Dermis blood vessel endothelial cell (primary cell): ENCODE measurements around the gene LRRC10B. TPM values are rescaled to one million over a fixed set of nuclear protein-coding genes. Genes with fewer than 3 reads are reported as not detected.

Experiments
- DNase-seq: peaks from one replicate; pipeline ENCODE4 v3.0.0; 2010
- total RNA-seq: library from RNA; depleted of rRNA; stranded (reverse); fragments of >200 nt; gene quantifications from 2 replicates; pipeline ENCODE4 v1.2.3, GENCODE V29; 2014

Gene LRRC10B
- total RNA-seq, 1 donor from 2014 or later, result not detected

DNA sequence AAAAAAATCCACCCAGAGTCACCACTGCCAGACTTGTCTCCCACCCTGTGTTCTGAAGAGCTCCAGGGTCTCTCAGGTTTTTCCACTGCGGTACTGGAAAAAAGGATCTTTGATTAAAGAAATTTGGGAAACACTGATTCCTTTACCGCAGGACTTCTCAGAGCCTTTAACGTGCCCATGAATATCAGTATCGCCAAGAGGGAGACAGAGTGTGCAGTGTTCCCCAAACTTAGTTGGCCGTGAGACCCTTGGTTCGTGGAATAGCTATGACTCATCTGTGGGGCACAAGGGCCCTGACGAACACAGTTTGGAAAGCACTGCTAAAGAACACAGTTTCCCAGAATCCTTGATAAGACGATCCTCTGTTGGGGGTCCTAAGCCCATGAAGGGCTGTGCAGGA is 40.6 kb downstream of the LRRC10B start:
- no peak for DNase-seq

DNA sequence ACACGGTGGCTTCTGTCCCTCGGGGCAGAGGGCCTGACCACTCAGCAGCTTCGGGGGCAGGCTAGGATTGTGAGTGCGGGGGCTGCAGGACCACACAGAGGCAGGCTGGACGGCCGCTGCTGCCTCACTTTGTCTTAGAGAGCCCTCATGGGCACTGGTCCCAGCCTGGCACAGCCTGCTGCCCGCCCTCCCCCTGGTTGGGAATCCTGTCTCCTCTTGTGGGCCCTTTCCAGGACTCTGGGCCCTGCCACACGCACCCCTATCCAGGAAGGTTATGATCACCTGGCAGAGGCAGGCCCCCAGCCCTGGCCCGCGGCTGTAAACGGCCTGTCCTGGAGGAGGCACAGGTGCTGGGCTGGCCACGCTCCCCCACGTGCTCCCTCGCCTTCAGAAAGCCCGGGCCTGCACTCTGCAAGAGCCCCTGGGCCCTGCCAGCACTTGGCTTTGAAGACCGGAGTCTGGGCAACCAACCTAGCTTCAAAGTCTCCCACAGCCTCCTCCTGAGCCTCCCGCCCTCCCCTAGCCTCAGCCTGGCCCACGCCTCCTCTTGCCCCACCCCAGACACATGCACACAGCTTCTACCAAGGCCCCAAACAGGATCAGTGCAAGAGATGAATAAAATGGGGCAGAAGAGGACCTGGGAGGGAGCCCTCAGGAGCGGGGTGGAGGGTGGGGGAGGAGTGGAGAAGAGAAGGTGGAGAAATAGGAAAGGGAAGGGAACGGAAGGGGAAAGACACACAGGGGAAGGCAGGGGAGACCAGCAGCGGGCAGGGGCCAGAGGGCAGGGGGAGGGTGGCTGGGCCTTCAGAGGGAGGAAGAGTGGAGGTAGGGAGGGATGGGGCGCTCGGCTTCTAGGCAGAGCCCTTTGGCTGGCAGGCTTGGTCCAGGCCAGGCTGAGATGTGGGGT is 41.4 kb downstream of the LRRC10B start:
- no peak for DNase-seq

DNA sequence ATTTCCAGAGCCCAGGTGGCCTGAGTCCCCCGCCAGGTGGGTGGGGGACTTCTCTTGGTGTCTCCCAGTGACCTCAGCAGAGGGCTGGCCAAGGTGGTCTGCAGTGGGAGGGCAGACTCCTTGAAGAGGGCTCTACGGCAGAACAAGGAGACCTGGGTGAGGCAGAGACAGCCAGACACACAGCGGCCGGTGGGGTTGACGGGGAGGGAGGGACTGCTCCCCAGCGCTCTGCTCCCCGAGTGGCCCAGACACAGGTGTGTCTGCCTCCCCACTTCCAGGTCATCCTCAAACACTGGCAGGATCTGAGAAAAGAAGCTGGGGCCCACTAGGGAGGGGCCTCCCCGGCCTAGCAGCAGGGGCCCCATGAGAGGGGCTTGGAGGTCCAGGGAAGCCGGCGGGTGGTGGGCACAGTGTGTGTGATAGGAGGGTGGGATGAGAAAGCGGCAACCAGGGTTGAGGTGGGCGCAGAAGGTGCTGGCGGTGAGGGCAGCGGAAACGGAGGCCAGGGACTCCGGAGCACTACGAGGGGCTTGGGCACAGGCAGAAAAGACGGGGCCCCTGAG is 42.2 kb downstream of the LRRC10B start:
- DNase-seq, result no peak

DNA sequence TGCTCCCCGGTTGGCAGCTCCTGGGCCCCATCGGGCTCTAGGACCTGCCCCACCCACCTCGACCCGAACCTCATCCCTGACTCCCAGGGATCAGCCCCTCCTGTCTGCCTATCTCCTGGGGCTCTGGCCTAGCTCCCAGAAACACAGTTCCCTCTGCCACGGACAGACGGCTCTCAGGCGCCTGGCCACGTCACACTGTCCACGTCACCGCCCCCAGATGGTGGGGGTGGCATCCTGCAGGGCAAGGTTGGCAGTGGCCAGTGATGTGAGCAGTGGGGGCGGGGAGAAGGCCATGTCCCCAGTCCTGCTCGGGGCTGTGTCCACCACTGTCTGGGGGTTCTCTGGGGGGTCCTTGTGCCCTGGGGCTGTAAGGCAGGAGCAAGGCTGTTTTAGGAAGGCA is 43.1 kb downstream of the LRRC10B start:
- peak; percentile 4 for DNase-seq

DNA sequence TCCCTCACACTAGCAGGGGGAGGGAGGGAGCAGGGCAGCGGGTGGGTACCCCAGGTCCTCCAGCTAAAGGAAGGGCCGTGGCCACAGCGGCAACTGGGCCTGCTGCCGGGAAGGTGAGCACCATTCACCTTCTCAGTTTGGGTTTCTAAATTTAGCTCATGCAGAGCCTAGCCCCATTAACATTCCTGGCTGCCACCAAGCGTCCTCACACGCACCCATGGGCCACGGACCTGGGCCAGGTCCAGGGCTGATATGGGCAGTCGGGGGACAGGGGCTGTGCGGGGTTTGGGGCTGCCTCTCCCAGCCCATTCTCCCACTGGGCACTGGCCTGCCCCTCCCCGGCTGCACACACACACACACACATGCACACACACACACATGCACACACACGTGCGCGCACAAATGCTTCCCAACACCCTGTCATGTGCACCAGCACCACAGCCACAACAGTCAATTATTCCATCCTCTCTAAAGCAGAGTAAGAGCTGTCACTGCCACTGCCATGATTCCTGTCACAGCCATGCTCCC is 43.6 kb downstream of the LRRC10B start:
- DNase-seq, result no peak

DNA sequence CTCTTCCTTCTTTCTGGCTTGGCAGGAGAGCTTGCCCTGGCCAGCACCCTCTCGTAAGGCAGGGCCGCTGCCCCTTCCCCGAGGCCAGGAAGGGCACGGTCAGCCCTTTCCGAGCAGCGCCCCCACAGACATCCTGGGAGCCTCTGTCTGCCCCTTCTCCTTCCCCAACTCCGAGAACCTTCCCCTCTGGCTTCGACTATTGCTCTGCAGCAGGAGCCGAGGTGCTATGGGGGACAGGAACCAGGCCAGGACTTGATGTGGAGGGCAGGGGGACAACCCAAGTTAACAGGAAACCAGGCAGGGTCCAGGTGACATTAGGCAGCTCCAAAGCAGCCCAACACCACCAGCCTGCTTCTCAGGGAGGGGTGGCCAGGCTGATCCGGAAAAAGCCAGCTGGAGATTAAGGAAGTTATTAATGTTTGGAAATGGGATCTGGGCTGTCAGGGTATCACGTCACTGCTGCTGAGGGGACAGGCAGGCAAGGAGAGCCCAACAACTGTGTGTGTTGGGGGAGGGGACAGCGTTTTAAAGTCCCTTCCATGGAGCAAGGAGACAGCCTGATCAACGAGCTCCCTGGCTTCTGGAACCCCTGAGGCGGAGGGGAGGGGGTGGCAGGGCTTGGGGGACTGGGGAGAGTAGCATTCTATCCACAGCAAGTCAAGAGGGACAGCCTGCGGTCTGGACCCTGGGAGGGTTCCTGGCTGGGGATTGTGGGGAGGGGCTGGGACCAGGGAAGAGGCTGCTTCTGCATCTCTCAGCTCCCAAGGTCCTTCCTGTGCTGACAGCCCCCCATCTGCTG is 45.0 kb downstream of the LRRC10B start:
- no peak for DNase-seq

DNA sequence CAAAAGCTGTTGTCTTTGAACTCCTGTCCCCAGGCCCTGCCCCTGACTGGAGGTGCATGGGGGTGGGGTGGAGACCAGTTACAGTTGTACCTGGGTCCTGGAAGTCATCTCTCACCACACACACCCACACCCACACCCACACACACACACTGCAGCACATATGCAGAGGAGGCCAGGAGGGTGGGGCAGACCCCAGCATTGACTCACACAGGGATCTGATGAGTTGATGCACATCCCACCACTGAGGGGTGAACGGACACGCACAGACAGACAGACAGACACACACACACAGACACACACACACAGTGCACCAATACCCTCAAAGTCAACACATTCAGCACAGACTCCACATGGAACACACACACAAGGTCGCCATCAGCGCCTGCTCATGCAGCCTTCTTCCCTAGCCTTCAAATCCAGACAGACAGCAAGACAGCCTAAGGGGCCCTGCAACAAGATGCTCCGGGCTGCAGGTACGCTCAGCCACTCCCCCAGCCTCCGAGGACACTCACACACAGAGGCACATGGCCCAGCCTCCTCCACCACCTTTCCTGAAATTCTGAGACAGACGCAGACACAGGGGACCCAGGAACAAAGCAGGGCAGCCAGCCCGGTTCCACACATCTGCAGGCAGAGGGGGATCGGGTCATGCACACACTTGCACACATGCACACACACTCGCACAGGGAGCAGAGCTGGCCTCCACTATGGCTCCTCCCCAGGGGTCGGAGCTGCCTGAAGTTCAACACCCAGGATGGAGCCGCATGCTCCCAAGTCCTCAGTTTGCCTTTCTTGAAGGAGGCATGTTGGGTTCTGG is 45.8 kb downstream of the LRRC10B start:
- no peak for DNase-seq

DNA sequence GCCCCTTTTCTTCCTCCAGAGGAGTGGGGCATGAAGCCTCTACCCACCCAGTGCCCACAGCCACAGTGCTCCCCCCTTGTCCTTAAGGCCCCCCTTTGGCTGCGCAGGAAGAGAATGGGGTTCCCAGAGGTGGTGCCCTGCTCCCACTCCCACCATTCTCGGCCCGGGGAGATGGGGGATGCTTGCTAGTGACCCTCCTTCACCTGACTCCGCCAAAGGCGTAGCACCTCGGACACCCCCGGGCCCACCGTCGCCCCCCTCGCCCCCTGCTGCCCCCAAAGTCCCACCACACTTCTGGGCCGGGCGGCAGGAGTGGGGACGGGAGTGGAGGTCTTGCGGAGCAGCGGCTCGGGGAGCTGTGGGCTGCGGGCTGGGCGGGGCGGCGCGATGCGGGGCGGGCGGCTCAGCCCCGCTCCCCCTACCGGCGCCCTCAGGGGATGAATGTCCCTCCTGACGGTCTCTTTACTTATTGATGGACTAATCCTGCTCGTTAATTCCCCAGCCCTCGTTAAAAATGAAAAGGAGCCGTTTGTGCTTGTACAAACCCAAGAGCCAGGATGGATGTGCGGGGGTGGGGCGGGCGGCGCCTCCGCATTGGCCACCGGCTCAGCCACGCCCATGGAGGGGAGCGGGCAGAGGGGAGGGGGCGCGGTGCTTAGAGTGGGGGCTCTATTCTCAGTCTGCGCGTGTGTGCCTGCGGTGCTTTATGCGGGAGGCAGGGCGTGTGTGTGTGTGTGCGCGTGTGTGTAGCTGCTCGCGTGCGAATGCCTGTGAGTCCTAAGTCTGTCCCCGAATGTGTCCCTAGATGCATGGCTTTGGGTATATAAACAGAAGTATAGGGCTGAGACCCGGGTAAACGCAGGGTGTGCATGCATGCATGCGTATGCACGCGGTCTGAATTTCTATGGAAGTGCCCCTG is 46.8 kb downstream of the LRRC10B start:
- no peak for DNase-seq

DNA sequence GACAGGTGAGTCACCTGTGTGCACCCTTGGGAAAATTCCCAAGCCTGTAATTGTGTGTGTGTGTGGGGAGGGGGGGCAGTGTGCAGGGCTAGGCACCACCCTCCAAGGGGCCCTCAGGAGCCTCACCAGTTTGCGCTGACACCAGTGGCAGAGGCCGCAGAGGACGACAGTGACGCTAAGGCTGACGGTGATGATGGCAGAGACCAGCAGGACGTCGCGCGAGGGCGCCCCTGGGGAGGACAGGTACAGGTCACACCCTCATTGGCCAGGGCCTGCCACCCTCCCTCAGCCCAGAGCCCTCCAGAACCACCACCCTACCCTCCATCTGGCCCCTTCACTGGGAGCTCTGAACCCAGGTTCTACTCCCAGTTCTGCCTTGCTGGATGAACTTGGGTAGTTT is 47.4 kb downstream of the LRRC10B start:
- no peak for DNase-seq

DNA sequence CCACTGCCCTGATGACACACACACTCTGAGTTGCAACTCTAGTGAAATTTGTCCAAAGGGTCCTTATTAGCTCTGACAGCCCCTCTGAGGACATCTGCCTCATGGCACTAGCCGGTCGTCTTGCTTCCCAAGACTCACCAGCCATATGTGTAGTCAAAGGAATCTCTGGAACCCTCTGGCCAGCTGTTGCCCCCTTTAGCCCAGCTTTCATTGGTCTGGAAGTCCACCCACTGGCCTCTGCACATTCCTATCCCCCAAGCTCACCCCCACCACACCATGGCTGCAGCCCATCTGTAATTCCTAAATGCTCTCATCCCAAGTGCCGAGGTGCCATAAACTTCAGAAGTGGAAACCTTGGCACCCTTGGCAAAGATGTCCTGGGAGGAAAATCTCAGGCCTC is 48.1 kb downstream of the LRRC10B start:
- DNase-seq, result no peak

Other genes starting within 250 kb of the LRRC10B start
- gene VWCE, start 213.4 kb upstream of the LRRC10B start, total RNA-seq, result 6.8 and 8.8 TPM in 2 replicates
- gene DDB1, start 175.6 kb upstream of the LRRC10B start, total RNA-seq, result 328 and 389 TPM in 2 replicates
- gene TKFC, start 175.5 kb upstream of the LRRC10B start, total RNA-seq, result 27.2 and 33.9 TPM in 2 replicates
- 58.4 and 75.4 TPM in 2 replicates for gene CYB561A3, start 146.9 kb upstream of the LRRC10B start, total RNA-seq
- 12.6 and 12.8 TPM in 2 replicates for gene TMEM138, start 146.4 kb upstream of the LRRC10B start, total RNA-seq
- gene TMEM216, start 116.2 kb upstream of the LRRC10B start, total RNA-seq, result 8.8 and 14.0 TPM in 2 replicates
- gene CPSF7, start 78.8 kb upstream of the LRRC10B start, total RNA-seq, result 16.7 and 22.2 TPM in 2 replicates
- 23.2 and 57.0 TPM in 2 replicates for gene SDHAF2, start 78.6 kb upstream of the LRRC10B start, total RNA-seq
- 0.51 and 3.0 TPM in 2 replicates for gene SYT7, start 72.3 kb downstream of the LRRC10B start, total RNA-seq
- gene DAGLA, start 171.6 kb downstream of the LRRC10B start, total RNA-seq, result 4.4 and 4.7 TPM in 2 replicates
- 0.17 and 0.28 TPM in 2 replicates for gene MYRF, start 243.9 kb downstream of the LRRC10B start, total RNA-seq